Ovary (tissue), 9 donors: Measurements from ENCODE around the gene GNB2. TPM values are rescaled to one million over a fixed set of nuclear protein-coding genes. Genes with fewer than 3 reads are reported as not detected.
A peak's percentile ranks its signal among the peaks of the same experiment; 100 is the strongest.

Experiments used
- DNase-seq, 5 donors: peaks; one replicate each; pipeline ENCODE4 v3.0.0-alpha.2; 2019 to 2020
- H3K27ac ChIP-seq, 2 donors: fragments of 200-600 bp; one replicate each; pipeline versions ENCODE4 v1.5.1 to v1.8.0; 2019 to 2022
- H3K27me3 ChIP-seq: fragments of 200-600 bp; one replicate; pipeline ENCODE4 v1.8.0; 2022
- H3K36me3 ChIP-seq: fragments of 200-600 bp; sonication (generic); one replicate; pipeline ENCODE4 v1.5.1; 2019
- H3K4me1 ChIP-seq: one replicate; pipeline ENCODE4 v1.8.1; 2013; ENCODE audit warnings: mild to moderate bottlenecking, moderate library complexity; ENCODE audit not compliant: insufficient read depth
- H3K4me3 ChIP-seq: fragments of 200-600 bp; sonication (generic); one replicate; pipeline ENCODE4 v1.5.1; 2017
- H3K9me3 ChIP-seq, 2 donors: fragments of 200-600 bp in 1 of 2; sonication (generic) in 1 of 2; one replicate each; pipeline versions ENCODE4 v1.5.1 to v1.8.1; 2013 to 2019; ENCODE audit warnings: mild to moderate bottlenecking in 1 of 2, moderate library complexity in 1 of 2
- CTCF ChIP-seq, 3 donors: fragments of 450-650 bp in 2 of 3; fragments of 200-600 bp in 1 of 3; IDR thresholded peaks; one replicate each; pipeline versions ENCODE4 v1.5.1 to v1.8.0; 2016 to 2022; ENCODE audit warnings: antibody characterized with exemption in 3 of 3, mild to moderate bottlenecking in 1 of 3
- EP300 ChIP-seq: sonication (generic); formaldehyde crosslinking; IDR thresholded peaks from one replicate; pipeline ENCODE4 v1.6.1; 2017; ENCODE audit warnings: antibody characterized with exemption
- POLR2A ChIP-seq: fragments of 450-650 bp; IDR thresholded peaks from one replicate; pipeline ENCODE4 v1.6.1; 2017; ENCODE audit warnings: antibody characterized with exemption, mild to moderate bottlenecking, moderate library complexity
- WGBS, 3 donors: extraction: QIAGEN DNeasy Blood & Tissue Kit in 1 of 3; methylation state at CpG; one replicate each; pipeline versions ENCODE4 v1.1.5 to v1.1.7; 2013 to 2017; 5-methylcytosine and 5-hydroxymethylcytosine counted together
- intact Hi-C, 4 donors: fragments of 100-400 bp; cut with DNase I; formaldehyde crosslinking; loops; one replicate each; pipeline versions ENCODE4 v1.11.0 to v1.15.1; 2022 to 2023
- polyA plus RNA-seq, 2 donors: library from polyadenylated mRNA; stranded (reverse); fragments of 200-250 nt in 1 of 2; fragments of 350-450 nt in 1 of 2; fragmentation: Illumina TruSeq in 1 of 2; extraction: RNeasy Lipid Tissue Mini Kit (QIAGEN cat#74804) in 1 of 2; gene quantifications; one replicate each; pipeline ENCODE4 v1.2.3, GENCODE V29; 2013 to 2014
- total RNA-seq, 7 donors: library from RNA; depleted of rRNA in 2 of 7; stranded (reverse); fragments of >200 nt in 2 of 7; fragmentation: NEBNext Ultra II Directional in 3 of 7; extraction: Animal tissue kit (Norgen Biotek cat#: 25700) in 3 of 7; gene quantifications; one replicate each; pipeline versions ENCODE4 v1.1.0 to v1.2.4, GENCODE V29; 2016 to 2023
- donor health status: DM: no; HTN: no; CAD: no; lungs with moderate emphysema.
- donor health status: DM: no; HTN: no; CAD: no.
- donor health status: Bipolar disorder and iron deficiency.
- donor health status: DM: yes; HTN: yes; CAD: no.
- donor health status: DM: no; HTN: no; CAD: no.
- donor health status: DM: yes; HTN: yes; CAD: no.

Gene GNB2
- total and polyA plus RNA-seq, 9 donors = 18.9 to 281 (median 216) TPM

DNA sequence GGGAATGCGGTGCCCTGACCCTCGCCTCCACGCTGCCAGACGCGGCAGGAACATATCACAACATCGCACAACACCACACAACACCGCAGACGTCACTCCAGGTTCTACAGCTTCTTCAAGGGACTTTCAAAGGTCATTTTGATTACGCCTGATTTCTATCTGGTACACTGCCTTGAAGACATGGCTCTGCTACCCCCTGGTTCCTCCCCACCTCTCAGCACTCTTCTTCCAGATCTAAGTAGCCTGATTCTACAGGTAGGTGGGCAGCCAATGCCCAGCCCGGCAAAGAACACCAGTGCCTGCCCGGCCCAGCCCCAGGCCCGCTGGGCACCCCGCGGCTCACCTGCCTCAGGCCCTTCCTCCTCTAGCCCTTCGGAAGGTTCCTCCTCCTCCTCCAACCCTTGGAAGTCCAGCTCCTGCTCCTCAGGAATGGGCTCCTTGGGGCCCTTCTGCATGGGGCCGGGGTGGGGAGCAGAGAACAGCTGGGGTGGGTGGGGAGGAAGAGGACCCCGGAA, 12.1 kb downstream of the GNB2 start:
- 83 to 86% (median 84%) methylated on average over 17 of the region's 17 CpGs for WGBS, 3 donors
- no peaks in the 10 kb centered on the region for H3K27me3 ChIP-seq
- no peak overlapping the region for H3K27ac ChIP-seq
- no peak overlapping the region for H3K4me3 ChIP-seq
- TF ChIP-seq CTCF (IDR thresholded peaks at IDR 0.05) = no peak
- TF ChIP-seq POLR2A = no peak
- TF ChIP-seq EP300 = no peak
- H3K36me3 ChIP-seq = no peaks in the 10 kb centered on the region
- H3K9me3 ChIP-seq = no peaks in the 10 kb centered on the region
- no peak for DNase-seq
- H3K4me1 ChIP-seq = peaks cover 4% of the 10 kb centered on the region
- intact Hi-C loops = loop anchor here in 2 of 4 donors (5.0 kb wide), 2 partner anchors 113 to 123 kb away; partner anchors contain the start of gene SAP25 (in 1 of the 2)

DNA sequence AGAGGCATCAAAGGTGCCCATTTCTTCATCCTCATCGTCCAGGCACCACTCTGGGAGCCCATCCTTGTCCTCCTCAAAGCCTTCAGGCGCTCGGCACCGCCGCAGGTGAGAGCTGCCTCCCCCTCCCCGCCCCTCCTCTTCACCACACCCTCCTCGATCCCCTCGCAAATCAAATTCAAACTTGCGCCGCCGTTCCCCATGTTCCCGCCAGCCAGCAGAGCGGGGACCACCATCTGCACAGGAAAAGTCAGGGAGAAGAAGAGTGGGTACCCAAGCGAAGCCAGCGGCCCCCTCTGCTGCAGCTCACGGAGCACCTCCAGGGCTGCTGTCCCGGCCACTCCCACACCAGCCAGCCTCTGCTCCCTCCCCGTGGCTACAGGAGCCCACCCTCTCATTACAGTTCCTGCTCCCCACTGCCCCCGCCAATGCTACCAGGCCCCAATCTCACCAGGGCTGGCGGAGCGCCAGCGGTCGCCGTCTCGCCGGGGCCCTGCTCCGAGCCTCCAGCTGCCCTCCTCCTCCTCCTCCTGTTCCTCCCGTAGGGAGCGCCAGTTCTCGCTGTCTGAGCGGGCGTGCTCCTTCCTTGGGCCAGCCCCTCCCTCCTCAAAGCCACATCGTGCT, 12.8 kb downstream of the GNB2 start:
- no peaks in the 10 kb centered on the region for H3K9me3 ChIP-seq
- no peaks in the 10 kb centered on the region for H3K36me3 ChIP-seq
- WGBS, 3 donors = 72 to 77% (median 75%) methylated on average over 33 of the region's 33 CpGs
- peaks cover 7% of the 10 kb centered on the region for H3K4me1 ChIP-seq
- DNase-seq = peak in 1 of 5 donors; percentile 42
- intact Hi-C loops = loop anchor here in 2 of 4 donors (5.0 kb wide), 2 partner anchors 114 to 124 kb away; partner anchors contain the start of gene SAP25 (in 1 of the 2)
- H3K4me3 ChIP-seq = no peak overlapping the region
- TF ChIP-seq POLR2A (no peak), CTCF (IDR thresholded peaks at IDR 0.05) (no peak), EP300 (no peak)
- H3K27ac ChIP-seq = no peak overlapping the region
- H3K27me3 ChIP-seq = no peaks in the 10 kb centered on the region

- Histone ChIP-seq H3K27ac (no peak overlapping the region), H3K4me3 (no peak overlapping the region), H3K36me3 (no peaks in the 10 kb centered on the region), H3K4me1 (peaks cover 9% of the 10 kb centered on the region), H3K27me3 (no peaks in the 10 kb centered on the region), H3K9me3 (no peaks in the 10 kb centered on the region)
- intact Hi-C loops = loop anchor here in 2 of 4 donors (5.0 kb wide), 2 partner anchors 115 to 125 kb away; partner anchors contain the start of gene SAP25 (in 1 of the 2)
- TF ChIP-seq EP300 = no peak
- TF ChIP-seq CTCF (IDR thresholded peaks at IDR 0.05) = no peak
- no peak for TF ChIP-seq POLR2A
- no peak for DNase-seq
- 88 to 90% (median 88%) methylated on average over 17 of the region's 17 CpGs for WGBS, 3 donors
Observed at GRCh38 chr7:100686822-100687211, 13.3 kb downstream of the GNB2 start.

GRCh38 chr7:100687261-100687660, 13.7 kb downstream of the GNB2 start:
- TF ChIP-seq CTCF (IDR thresholded peaks at IDR 0.05) (no peak), EP300 (no peak), POLR2A (no peak)
- Histone ChIP-seq H3K9me3 (no peaks in the 10 kb centered on the region), H3K27me3 (no peaks in the 10 kb centered on the region), H3K27ac (no peak overlapping the region), H3K36me3 (no peaks in the 10 kb centered on the region), H3K4me3 (no peak overlapping the region), H3K4me1 (peaks cover 11% of the 10 kb centered on the region)
- intact Hi-C loops = loop anchor here in 2 of 4 donors (5.0 kb wide), 2 partner anchors 115 to 125 kb away; partner anchors contain the start of gene SAP25 (in 1 of the 2)
- 80 to 87% (median 84%) methylated on average over 22 of the region's 22 CpGs for WGBS, 3 donors
- DNase-seq = no peak
